SU-DHL-6 (cell line): ENCODE data around the gene NME7.

Experiments
- H2AFZ ChIP-seq: fragments of 200-600 bp; sonication (generic); 2 replicates; pipeline ENCODE4 v1.6.1; 2014; ENCODE audit warnings: low read depth, mild to moderate bottlenecking, moderate library complexity, mixed read lengths, antibody characterized with exemption, low read length; ENCODE audit not compliant: severe bottlenecking
- H3F3A ChIP-seq: fragments of 200-600 bp; shearing (Covaris generic); 2 replicates; pipeline ENCODE4 v1.6.0; 2016; ENCODE audit warnings: antibody characterized with exemption, mild to moderate bottlenecking; ENCODE audit not compliant: insufficient read depth
- H3K27ac ChIP-seq: fragments of 200-600 bp; sonication (generic); 2 replicates; pipeline ENCODE4 v1.5.1; 2016; ENCODE audit warnings: low read depth, mild to moderate bottlenecking, low read length, moderate library complexity, mixed read lengths
- H3K27me3 ChIP-seq: fragments of 200-600 bp; sonication (generic), shearing (Covaris generic); 2 replicates; pipeline ENCODE4 v1.6.0; 2014; ENCODE audit warnings: mild to moderate bottlenecking, low read length
- H3K36me3 ChIP-seq: fragments of 200-600 bp; sonication (generic); 2 replicates; pipeline ENCODE4 v1.6.1; 2014; ENCODE audit warnings: mild to moderate bottlenecking, low read length, mixed read lengths
- H3K4me2 ChIP-seq: fragments of 300-600, 200-600 bp; shearing (Covaris generic), sonication (generic); 2 replicates; pipeline ENCODE4 v1.6.0; 2014; ENCODE audit warnings: low read length, low read depth, mild to moderate bottlenecking; ENCODE audit not compliant: poor library complexity, severe bottlenecking
- H3K4me3 ChIP-seq: fragments of 200-600 bp; sonication (generic); 2 replicates; pipeline ENCODE4 v1.5.1; 2014; ENCODE audit warnings: antibody characterized with exemption, low read length, mild to moderate bottlenecking, mixed read lengths; ENCODE audit not compliant: insufficient read depth, poor library complexity, severe bottlenecking
- H3K79me2 ChIP-seq: fragments of 200-600 bp; sonication (generic); 2 replicates; pipeline ENCODE4 v1.6.1; 2014; ENCODE audit warnings: mild to moderate bottlenecking, low read length, moderate library complexity; ENCODE audit not compliant: insufficient read depth
- H3K9ac ChIP-seq: fragments of 200-600 bp; sonication (generic); 2 replicates; pipeline ENCODE4 v1.7.0; 2014; ENCODE audit warnings: mild to moderate bottlenecking, low read length
- H3K9me2 ChIP-seq: fragments of 200-600 bp; sonication (generic); replicated peaks from 2 replicates; pipeline ENCODE4 v1.6.1; 2014; ENCODE audit warnings: low read length; ENCODE audit not compliant: insufficient read depth
- H3K9me3 ChIP-seq: fragments of 200-600 bp; sonication (generic); 2 replicates; pipeline ENCODE4 v1.6.1; 2014; ENCODE audit warnings: low read length, mixed read lengths; ENCODE audit not compliant: insufficient read depth
- H4K20me1 ChIP-seq: fragments of 200-600 bp; sonication (generic); 2 replicates; pipeline ENCODE4 v1.6.1; 2014; ENCODE audit warnings: low read depth, mild to moderate bottlenecking, antibody characterized with exemption, low read length, moderate library complexity, mixed read lengths
- CTCF ChIP-seq: fragments of 200-600 bp; sonication (generic); IDR thresholded peaks from one replicate; pipeline ENCODE4 v1.5.1; 2017; ENCODE audit warnings: antibody characterized with exemption, mild to moderate bottlenecking, low read length, moderate library complexity; ENCODE audit not compliant: insufficient read depth, poor library complexity, severe bottlenecking
- EZH2phosphoT487 ChIP-seq: fragments of 200-600 bp; sonication (generic), shearing (Covaris generic); conservative IDR thresholded peaks from 2 replicates; pipeline ENCODE4 v1.6.1; 2018; ENCODE audit warnings: mild to moderate bottlenecking, antibody characterized with exemption, low read length, moderate library complexity, mixed read lengths

The NME7 gene

GRCh38 chr1:169326261-169326955, 41.2 kb downstream of the NME7 start:
- no peak overlapping the region for H3K9ac ChIP-seq

GRCh38 chr1:169325117-169325516, 42.5 kb downstream of the NME7 start:
- no peaks in the 10 kb centered on the region for H3K9me3 ChIP-seq
- no peak overlapping the region for H3K9ac ChIP-seq
- no peaks in the 10 kb centered on the region for H3F3A ChIP-seq
- H3K4me3 ChIP-seq = no peak overlapping the region
- no peaks in the 10 kb centered on the region for H3K27me3 ChIP-seq
- no peak overlapping the region for H2AFZ ChIP-seq
- no peaks in the 10 kb centered on the region for H3K9me2 ChIP-seq
- H3K27ac ChIP-seq = no peak overlapping the region
- no peak for TF ChIP-seq EZH2phosphoT487
- no peaks in the 10 kb centered on the region for H3K79me2 ChIP-seq
- H3K4me2 ChIP-seq = no peak overlapping the region
- no peaks in the 10 kb centered on the region; the same call in 1 of the 2 replicates for H4K20me1 ChIP-seq
- H3K36me3 ChIP-seq = no peaks in the 10 kb centered on the region

More at GRCh38 chr1:169326261-169326955, 41.2 kb downstream of the NME7 start:
- H3K9me2 ChIP-seq = no peaks in the 10 kb centered on the region
- H3K4me3 ChIP-seq = no peak overlapping the region
- H3K27ac ChIP-seq = no peak overlapping the region
- no peak overlapping the region for H3K4me2 ChIP-seq
- no peaks in the 10 kb centered on the region for H3K9me3 ChIP-seq
- H3K36me3 ChIP-seq = no peaks in the 10 kb centered on the region
- H3K79me2 ChIP-seq = no peaks in the 10 kb centered on the region
- H4K20me1 ChIP-seq = no peaks in the 10 kb centered on the region; the same call in 1 of the 2 replicates
- H2AFZ ChIP-seq = no peak overlapping the region
- TF ChIP-seq CTCF (no peak), EZH2phosphoT487 (no peak)
- no peaks in the 10 kb centered on the region for H3K27me3 ChIP-seq
- no peaks in the 10 kb centered on the region for H3F3A ChIP-seq

GRCh38 chr1:169322138-169322537, 45.5 kb downstream of the NME7 start:
- H4K20me1 ChIP-seq = no peaks in the 10 kb centered on the region; the same call in 1 of the 2 replicates
- no peak overlapping the region for H3K9ac ChIP-seq
- no peaks in the 10 kb centered on the region for H3F3A ChIP-seq
- H2AFZ ChIP-seq = no peak overlapping the region
- H3K9me2 ChIP-seq = no peaks in the 10 kb centered on the region
- no peaks in the 10 kb centered on the region for H3K36me3 ChIP-seq
- no peak overlapping the region for H3K4me3 ChIP-seq
- no peaks in the 10 kb centered on the region for H3K9me3 ChIP-seq
- no peak overlapping the region for H3K27ac ChIP-seq
- H3K27me3 ChIP-seq = no peaks in the 10 kb centered on the region
- no peak for TF ChIP-seq EZH2phosphoT487
- no peak for TF ChIP-seq CTCF
- no peaks in the 10 kb centered on the region for H3K79me2 ChIP-seq
- no peak overlapping the region for H3K4me2 ChIP-seq

- Histone ChIP-seq H3K27me3 (no peaks in the 10 kb centered on the region), H3K36me3 (no peaks in the 10 kb centered on the region), H3K9me2 (no peaks in the 10 kb centered on the region), H2AFZ (no peak overlapping the region), H3K4me2 (no peak overlapping the region), H3K27ac (no peak overlapping the region), H3K9ac (no peak overlapping the region), H4K20me1 (no peaks in the 10 kb centered on the region; the same call in 1 of the 2 replicates), H3K79me2 (no peaks in the 10 kb centered on the region), H3F3A (no peaks in the 10 kb centered on the region), H3K4me3 (no peak overlapping the region), H3K9me3 (no peaks in the 10 kb centered on the region)
- TF ChIP-seq CTCF = no peak
- no peak for TF ChIP-seq EZH2phosphoT487
Measured at GRCh38 chr1:169321539-169321938, 46.1 kb downstream of the NME7 start.
